ENCODE results near the gene KDM2B.

KDM2B gene

DNA sequence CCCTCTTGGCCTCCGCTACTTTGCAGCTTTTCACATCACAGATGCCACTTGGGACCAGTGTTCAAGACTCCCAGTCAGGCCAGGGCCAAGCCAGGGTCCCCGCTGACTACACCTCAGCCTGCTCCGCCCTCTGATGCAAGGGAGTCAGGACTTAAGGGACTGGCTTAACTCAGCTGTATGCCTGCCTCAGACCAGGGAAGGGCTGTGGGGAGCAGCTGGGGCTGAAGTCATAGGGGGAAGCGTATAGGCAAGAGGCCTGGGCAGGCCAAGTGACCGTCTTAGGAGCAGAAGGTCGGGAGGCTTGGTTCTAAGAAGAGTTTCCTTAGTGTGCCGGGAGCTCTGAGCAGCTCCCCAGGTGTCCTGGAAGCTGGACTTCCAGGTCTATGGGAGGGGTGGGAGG lies 21.9 kb downstream of the KDM2B start:
- DNase-seq: no peak

DNA sequence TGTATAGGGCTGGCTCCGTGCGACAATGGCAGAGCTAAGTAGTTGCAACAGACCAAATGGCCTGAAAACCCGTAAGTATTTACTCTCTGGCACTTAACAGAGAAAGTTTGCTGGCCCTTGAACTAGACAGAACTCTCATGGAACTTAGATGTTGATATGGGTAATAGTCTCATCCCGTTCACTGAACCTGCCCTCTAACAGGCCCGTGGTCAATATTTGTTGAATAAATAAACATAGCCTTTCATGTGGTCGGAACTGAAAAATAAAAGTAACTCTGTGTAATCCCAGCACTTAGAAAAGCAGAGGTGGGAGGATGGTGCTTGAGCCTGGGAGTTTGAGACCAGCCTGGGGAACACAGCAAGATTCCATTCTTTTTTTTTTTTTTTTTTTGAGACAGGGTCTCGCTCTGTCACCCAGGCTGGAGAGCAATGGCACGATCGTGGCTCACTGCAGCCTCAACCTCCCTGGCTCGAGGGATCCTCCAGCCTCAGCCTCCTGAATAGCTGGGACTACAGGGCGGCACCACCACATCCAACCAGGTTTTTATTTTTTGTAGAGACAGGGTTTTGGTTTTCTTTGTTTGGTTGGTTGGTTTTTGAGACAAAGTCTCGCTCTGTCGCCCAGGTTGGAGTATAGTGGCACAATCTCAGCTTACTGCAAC lies 29.7 kb downstream of the KDM2B start:
- no peak for DNase-seq

DNA sequence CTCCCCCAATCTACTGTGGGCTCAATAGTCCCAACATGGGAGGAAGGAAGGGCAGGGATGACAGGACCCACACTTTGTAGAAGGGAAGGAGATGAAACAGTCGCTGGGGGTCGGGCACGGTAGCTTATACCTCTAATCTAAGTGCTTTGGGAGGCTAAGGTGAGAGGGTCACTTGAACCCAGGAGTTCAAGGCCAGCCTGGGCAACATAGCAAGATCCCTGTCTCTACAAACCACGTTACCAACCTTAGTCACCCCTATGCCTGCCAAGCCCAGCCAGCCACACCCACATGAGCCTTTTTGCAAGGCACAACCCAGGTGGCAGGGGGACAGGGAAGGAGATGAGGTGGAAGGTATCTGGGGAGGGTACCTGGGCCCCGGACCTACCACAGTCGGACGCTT lies 31.7 kb downstream of the KDM2B start:
- DNase-seq: no peak

- DNase-seq: no peak
These were observed 35.3 kb downstream of the KDM2B start for GRCh38 chr12:121545480-121545879.

DNA sequence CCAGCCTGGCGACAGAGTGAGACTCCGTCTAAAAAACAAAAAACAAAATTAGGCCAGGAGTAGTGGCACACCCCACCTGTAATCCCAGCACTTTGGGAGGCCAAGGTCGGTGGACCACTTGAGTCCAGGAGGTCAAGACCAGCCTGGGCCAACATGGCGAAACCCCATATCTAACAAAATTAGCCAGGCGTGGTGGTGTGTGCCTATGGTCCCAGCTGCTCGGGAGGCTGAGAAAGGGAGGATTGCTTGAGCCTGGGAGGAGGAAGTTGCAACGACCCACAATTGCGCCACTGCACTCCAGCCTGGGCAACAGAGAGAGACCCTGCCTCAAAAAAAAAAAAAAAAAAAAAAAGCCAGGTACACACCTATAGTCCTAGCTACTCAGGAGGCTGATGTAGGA lies 37.0 kb downstream of the KDM2B start:
- DNase-seq: no peak

GRCh38 chr12:121539908-121540307 lies 40.9 kb downstream of the KDM2B start:
- no peak for DNase-seq

DNA sequence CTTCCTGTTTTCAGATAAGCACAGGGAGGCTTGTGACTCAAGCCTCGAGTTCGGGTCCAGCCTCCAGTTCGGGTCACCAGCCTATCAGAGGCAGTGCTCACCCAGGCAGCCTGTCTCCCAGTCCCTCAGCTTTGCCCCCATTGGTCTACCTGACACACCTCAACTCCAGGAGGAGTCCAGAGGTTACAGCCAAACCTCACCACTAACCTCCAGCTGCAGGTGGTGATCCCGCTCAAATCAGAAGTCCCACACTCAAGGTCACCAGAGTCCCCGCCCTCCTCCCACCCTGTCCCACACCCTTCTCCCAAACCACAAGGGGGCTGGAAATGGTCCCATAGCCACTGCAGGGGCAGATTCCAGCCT lies 42.1 kb downstream of the KDM2B start:
- no peak for DNase-seq

DNA sequence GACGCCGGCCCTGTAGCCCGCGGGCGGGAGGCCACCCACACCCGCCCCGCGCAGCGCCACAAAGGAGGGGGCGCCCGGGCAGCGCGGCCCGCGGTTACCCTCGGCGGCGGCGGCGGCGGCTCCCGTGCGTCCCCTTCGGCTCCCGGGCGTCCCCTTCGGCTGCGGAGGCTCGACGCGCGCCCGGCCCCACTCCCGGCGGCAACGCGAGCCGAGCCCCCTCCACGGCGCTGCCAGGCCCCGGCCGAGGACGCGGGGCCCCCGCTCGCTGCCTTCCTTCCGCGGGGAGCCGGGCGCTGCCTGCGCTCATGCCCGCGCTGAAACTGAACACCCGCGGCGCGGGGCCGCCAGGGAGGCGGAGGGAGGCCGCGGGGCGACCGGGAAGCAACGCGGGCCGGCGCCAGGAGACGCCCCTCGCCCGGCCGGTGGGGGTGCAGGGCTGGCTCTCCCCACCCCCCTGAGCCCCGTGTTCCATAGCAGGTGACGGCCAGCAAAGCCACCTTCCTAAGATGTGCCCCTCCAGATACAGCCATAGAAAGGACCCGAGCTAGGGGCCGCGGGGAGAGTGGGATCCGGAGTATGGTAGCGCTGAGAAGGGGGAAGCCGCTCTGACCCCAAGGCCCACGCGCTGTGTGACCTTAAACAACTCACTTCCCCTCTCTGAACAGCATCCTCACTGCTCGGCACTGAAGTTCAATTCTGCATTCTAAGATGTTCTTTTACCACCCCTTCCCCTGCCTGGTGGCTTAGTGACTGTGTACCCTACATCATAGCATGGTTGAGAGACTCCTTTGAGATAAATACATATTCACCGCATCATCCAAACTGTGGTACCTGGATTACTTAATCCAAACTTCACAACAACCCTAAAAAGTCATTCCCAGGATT lies 42.8 kb downstream of the KDM2B start:
- no peak for DNase-seq

DNA sequence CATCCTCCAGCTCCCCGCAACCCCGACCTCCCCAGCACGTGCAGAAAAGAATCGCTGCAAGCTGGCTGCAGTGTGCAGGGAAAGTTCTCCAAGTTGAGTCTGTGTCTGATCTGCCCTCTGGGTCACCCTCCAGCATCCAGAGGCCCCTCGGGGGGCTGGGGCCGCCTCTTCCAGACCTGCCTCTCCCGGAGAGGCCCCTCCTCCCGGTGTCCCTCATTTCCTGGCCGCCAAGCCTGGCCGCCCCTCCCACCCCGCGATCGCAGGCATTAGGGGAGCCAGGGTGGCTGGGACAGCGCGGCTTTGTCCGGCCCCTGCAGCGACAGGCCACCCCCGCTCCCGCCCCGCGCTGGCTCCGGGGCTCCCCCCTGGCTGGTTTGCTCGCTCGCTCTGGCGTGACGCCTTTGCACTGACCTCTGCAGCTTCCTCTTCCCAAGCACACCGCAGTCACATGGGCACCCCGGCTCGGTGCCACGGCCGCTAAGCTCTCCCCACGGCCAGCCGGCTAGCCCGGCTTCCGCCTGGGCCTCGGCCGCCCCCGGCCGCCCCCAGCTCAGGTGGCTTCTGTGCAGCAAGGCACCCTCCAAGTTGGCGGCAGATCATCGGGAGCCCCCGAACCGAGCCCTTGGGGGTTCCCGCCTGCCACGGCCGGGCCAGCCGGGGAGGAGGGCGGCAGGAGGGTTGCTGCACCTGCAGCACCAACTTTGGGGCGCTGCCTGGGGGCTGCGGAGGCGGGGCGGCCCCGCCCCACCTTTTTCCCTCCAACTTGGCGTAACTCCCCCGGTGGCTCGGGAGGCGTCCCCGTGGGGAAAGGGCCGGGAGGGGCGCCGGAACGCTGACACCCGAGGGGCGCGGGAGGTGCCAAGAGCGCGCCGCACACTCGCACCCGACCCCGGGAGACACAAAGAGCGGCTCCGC lies 43.7 kb downstream of the KDM2B start:
- no peak for DNase-seq

GRCh38 chr12:121536054-121536898 lies 44.5 kb downstream of the KDM2B start:
- DNase-seq: peak; percentile 29

DNA sequence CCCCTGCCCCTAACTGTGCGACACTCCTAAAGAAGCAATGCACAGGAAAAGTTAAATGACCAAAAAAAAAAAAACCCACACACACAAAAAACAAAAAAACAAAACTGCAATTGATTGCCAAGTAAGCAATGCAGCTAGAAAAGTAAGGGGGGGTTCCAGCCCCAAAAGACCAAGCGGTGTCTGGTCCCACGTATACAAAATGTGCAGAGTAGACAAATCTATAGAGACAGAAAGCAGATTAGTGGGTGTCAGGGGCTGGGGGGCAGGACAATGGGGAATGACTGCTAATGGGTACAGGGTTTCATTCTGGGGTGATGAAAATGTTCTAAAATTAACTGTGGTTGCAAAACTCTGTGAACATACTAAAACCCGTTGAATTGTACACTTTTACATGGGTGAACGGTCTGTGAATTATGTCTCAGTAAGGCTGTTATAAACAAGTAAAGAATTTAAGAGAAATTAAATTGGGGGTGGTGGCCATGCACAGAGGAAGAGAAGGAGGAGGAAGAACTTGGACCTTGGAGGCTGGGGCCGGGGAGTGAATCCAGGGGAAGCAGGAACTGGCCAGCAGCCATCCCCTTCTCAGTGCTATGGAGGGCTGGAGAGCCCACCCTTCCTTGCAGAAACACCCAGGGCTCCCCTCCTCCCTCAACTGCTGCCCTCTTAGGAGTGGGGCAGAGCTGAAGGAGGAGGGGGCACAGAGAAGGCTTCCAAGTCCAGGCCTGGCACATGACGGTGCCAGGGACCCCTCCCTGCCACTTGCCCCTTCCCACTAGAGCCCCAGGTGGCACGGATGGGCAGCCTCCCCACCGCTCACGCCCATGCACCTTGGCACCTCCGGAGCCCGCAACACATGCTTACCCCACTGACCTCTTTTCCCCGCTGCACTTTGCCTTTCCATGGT lies 45.4 kb downstream of the KDM2B start:
- DNase-seq: no peak

DNA sequence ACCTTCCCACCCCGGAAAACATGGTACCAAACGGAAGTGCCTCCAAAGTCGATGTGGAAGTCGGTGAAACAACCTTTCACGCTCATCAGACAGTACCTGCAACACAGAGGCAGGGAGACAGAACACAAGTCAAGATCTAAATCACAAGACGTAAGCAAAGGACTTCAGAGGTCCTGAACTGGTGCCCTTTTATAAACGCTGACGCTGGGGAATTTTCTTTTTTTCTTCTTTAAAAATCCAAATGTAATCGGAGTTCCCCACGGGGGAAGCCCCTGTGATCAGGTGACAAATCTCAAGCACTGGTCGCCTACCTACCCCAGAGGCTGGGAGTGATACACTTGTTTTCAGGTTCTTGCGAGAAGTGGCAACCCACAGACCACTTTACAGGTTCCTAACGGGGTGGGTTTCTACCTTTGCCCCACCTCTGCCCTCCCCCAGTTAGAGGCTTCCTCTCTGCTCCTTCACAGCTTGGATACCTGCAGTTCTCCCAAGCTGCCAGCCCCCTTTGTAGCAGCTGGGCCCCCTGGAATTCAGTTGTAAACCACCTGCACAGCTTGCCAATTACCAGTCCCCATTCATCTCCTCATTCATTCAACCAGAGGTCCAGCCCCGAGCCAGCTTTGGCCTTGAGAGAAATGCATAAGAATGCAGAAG lies 46.2 kb downstream of the KDM2B start:
- DNase-seq: no peak

- no peak for DNase-seq
These were observed 47.3 kb downstream of the KDM2B start for GRCh38 chr12:121533394-121534090.

DNA sequence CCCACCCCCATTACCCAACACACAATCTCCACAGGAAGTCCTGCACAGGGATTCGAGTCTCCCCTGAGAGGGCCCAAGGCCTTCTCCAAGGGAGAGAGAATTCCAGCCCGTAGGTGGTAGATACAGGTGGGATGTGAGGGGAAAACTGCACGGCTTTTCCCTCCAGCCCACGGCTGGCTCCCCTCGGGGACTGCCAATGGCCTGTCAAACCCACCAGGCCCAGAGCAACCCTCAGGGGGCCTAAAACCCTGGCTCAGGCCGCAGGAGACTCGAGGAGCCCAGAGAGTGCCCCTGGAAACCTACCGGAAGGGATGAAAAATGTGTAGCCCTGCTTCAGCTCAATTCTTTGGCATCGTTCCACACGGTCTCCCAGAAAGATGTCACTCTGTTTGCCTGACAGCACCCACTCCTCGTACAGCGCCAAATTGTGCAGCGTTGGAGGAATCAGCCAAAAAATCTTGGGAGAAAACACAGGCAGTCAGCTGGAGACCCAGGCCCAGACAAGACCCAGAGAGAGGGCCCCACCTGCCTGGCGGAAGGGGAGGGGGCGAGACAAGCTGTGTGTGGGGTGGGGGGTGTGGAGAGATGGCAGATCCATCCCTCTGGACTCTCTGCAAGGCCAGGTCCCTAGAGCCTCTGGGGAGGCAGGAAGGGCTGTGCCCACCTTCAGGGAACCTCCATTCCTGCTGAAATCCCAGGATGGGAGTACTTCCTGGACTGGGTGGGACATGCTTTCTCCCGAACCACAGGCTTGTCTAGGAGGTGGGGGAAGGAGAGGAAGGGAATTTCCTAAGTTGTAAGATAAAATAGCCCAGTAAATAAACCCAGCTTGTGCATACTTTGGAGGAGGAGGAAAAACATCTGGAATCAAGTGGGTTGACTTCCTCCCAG lies 48.1 kb downstream of the KDM2B start:
- no peak for DNase-seq

GRCh38 chr12:121531356-121531750 lies 49.5 kb downstream of the KDM2B start:
- no peak for DNase-seq

DNA sequence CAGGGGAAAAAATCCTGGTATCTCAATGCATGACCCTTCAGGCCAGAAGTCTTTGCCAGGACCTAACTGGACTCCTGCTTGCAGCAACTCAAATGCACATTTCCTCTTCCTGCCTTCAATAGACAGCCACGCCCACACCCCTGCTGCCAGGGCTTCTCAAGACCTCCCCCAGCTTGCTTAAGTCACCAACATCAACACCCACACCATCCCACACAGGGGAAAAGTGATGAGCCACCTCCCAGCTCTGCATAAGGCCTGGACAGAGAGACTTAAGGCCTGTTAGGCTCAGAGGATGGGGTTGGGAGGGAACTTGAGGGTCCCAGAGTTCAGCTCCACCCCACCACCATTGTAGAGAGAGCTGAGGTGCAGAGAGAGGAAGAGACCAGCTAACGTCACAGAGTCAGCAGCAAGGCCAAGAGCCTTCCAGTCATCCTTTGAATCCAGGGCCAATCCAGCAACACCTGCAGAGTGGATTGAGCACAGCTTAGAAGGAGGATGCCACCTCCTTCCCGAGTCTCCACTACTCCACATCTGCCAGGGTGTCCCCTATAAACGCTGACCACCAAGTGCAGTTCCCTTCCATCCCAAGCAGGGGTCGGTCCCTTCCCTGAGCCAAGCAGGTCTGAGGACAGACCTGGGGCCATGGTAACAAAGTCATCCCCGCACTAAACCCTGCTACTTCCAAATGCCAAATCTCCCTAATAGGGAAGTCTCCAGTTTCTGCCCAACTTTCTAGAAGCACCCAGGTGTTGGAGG lies 50.0 kb downstream of the KDM2B start:
- no peak for DNase-seq

- no peak for DNase-seq
These were observed 51.6 kb downstream of the KDM2B start for GRCh38 chr12:121529184-121529583.

GRCh38 chr12:121525411-121525810 lies 55.4 kb downstream of the KDM2B start:
- no peak for DNase-seq

Measured in NCI-H1436 (cell line).